H1 (cell line): ENCODE results near the gene ANKRD24. TPM values are rescaled to one million over a fixed set of nuclear protein-coding genes. Genes with fewer than 3 reads are reported as not detected.

ENCODE experiments used
- ASH2L ChIP-seq: fragments of 200-600, 300-600 bp; sonication (generic); IDR thresholded peaks from one replicate; pipeline ENCODE4 v1.7.1; 2017; ENCODE audit warnings: low read length
- ATF3 ChIP-seq: IDR thresholded peaks from 2 replicates; pipeline ENCODE4 v1.6.1; 2011; ENCODE audit warnings: low read depth, mild to moderate bottlenecking, low read length; ENCODE audit not compliant: insufficient read depth
- BACH1 ChIP-seq: IDR thresholded peaks from 2 replicates; pipeline ENCODE4 v1.6.1; 2012; ENCODE audit warnings: low read length, improper control_type of control experiment
- CHD1 ChIP-seq: IDR thresholded peaks from 2 replicates; pipeline ENCODE4 v1.6.1; 2012; ENCODE audit warnings: low read depth, low read length, improper control_type of control experiment
- CTBP2 ChIP-seq: IDR thresholded peaks from 2 replicates; pipeline ENCODE4 v1.7.0; 2011; ENCODE audit warnings: borderline replicate concordance, mild to moderate bottlenecking, moderate library complexity, mixed read lengths, low read length; ENCODE audit not compliant: insufficient read depth, insufficient read length
- FOSL1 ChIP-seq: IDR thresholded peaks from 2 replicates; pipeline ENCODE4 v1.6.1; 2011; ENCODE audit warnings: mild to moderate bottlenecking, low read depth, low read length, moderate library complexity; ENCODE audit not compliant: insufficient read depth
- GABPA ChIP-seq: IDR thresholded peaks from 2 replicates; pipeline ENCODE4 v1.6.1; 2011; ENCODE audit warnings: mild to moderate bottlenecking, low read length, moderate library complexity, borderline replicate concordance; ENCODE audit not compliant: insufficient read depth
- NANOG ChIP-seq: IDR thresholded peaks from 2 replicates; pipeline ENCODE4 v1.6.1; 2011; ENCODE audit warnings: low read length, low read depth, mild to moderate bottlenecking, inconsistent platforms; ENCODE audit not compliant: insufficient read depth, poor library complexity, severe bottlenecking
- NRF1 ChIP-seq: IDR thresholded peaks from 2 replicates; pipeline ENCODE4 v1.6.1; 2011; ENCODE audit warnings: mild to moderate bottlenecking, low read depth, low read length, improper control_type of control experiment
- RAD21 ChIP-seq, 2 experiments: IDR thresholded peaks in 1 of 2; conservative IDR thresholded peaks in 1 of 2; 2 replicates each; pipeline ENCODE4 v1.6.1; 2011; ENCODE audit warnings: low read depth in 2 of 2, low read length in 2 of 2, improper control_type of control experiment in 1 of 2, inconsistent platforms in 1 of 2, mild to moderate bottlenecking in 1 of 2, moderate library complexity in 1 of 2
- RXRA ChIP-seq: IDR thresholded peaks from 2 replicates; pipeline ENCODE4 v1.6.1; 2011; ENCODE audit warnings: low read depth, mild to moderate bottlenecking, low read length, moderate library complexity; ENCODE audit not compliant: insufficient read depth
- SAP30 ChIP-seq: fragments of 300-600 bp; sonication (generic); IDR thresholded peaks from 2 replicates; pipeline ENCODE4 v1.7.1; 2012; ENCODE audit warnings: low read length, moderate library complexity, mild to moderate bottlenecking, inconsistent platforms; ENCODE audit not compliant: insufficient read depth, insufficient replicate concordance
- SIN3A ChIP-seq, 2 experiments: IDR thresholded peaks in 1 of 2; conservative IDR thresholded peaks in 1 of 2; 2 replicates each; pipeline ENCODE4 v1.6.1; 2011 to 2012; ENCODE audit warnings: low read length in 2 of 2, improper control_type of control experiment in 1 of 2, low read depth in 1 of 2, mild to moderate bottlenecking in 1 of 2
- SIX5 ChIP-seq: IDR thresholded peaks from 2 replicates; pipeline ENCODE4 v1.6.1; 2011; ENCODE audit warnings: mild to moderate bottlenecking, low read depth, low read length
- TAF7 ChIP-seq: optimal IDR thresholded peaks from 2 replicates; pipeline ENCODE3; 2011; ENCODE audit warnings: low read depth, mild to moderate bottlenecking, inconsistent platforms, low read length, moderate library complexity, borderline replicate concordance
- TBP ChIP-seq: IDR thresholded peaks from 2 replicates; pipeline ENCODE4 v1.6.1; 2011; ENCODE audit warnings: low read depth, low read length, improper control_type of control experiment
- TCF12 ChIP-seq: IDR thresholded peaks from 2 replicates; pipeline ENCODE4 v1.6.1; 2011; ENCODE audit warnings: low read depth, mild to moderate bottlenecking, low read length
- polyA plus RNA-seq, 7 experiments: library from polyadenylated mRNA; depleted of rRNA in 3 of 7; stranded (reverse) in 5 of 7; unstranded in 2 of 7; fragments of >200 nt in 5 of 7; fragments of 200-250 nt in 2 of 7; gene quantifications; 1 replicate in 5 of 7; 2 replicates in 1 of 7; 4 replicates in 1 of 7; pipeline versions ENCODE4 v1.2.1 to v1.2.3, GENCODE V29; 2011 to 2013; ENCODE audit warnings: missing spikeins in 2 of 7, mixed read lengths in 2 of 7
- total RNA-seq: library from RNA; stranded (reverse); fragmentation: NEBNext Ultra II Directional; extraction: Animal tissue kit (Norgen Biotek cat#: 25700); gene quantifications from 2 replicates; pipeline ENCODE4 v1.2.1, GENCODE V29; 2021
- TF ChIP-seq, protein P1 (sequence below): IDR thresholded peaks from 2 replicates; pipeline ENCODE4 v1.6.1; 2012; ENCODE audit warnings: inconsistent platforms
- TF ChIP-seq, protein P2 (sequence below): IDR thresholded peaks from 2 replicates; pipeline ENCODE4 v1.6.1; 2011; ENCODE audit warnings: low read length, improper control_type of control experiment

Gene ANKRD24
- total and polyA plus RNA-seq, 2 of the 8 experiments (the other 6 are each of a cell fraction or from before 2014, with no cell fraction given): 7.6 to 14.1 TPM

DNA sequence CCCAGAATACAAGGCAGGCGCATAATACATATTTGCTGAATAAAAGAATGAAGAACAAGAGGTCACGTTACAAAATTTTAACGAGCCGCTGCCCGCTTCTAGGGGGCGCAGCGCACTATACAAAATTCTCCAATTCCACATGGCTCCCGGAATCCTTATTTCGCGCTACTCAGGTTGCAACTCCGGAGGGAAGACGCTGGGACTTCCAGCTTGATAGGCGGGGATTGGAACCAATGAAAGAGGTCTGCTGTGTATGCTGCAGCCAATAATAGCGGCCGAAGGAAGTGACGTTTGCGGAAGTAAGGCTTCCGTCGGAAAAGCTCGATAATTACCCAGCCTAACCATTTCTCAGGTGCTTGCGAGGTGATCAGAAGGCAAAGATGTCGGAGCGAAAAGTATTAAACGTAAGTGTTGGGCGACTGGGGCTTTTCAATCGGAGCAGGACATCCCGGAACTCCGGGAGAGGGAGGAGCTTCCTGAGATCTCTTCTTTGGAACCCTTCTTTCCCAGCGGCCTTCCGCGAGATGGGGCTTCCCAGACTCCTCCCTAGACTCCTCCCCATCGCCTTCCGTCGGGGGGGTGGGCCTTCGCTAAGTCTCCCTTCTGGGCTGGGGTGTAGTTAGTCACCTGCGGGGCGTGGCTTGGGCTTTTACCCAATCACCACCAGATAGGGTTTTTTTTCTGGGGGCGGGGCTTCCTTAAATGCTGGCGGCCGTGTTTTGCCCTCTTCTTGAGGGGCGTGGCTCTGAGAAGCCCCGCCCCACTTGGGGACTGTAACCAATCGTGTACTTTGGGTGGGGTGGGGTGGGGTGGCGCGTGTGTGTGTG lies 64.5 kb downstream of the ANKRD24 start, which contains the start of gene YJU2 (continued):
- TF ChIP-seq, protein P1, sequence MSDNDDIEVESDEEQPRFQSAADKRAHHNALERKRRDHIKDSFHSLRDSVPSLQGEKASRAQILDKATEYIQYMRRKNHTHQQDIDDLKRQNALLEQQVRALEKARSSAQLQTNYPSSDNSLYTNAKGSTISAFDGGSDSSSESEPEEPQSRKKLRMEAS: peak; percentile 94
- TF ChIP-seq TBP (peak; percentile 82), SAP30 (no peak), RXRA (no peak), ASH2L (peak; percentile 67), FOSL1 (no peak), SIX5 (peak; percentile 52; the same call in 1 of the 2 replicates), CHD1 (no peak), TAF7 (peak; percentile 83), TCF12 (no peak), ATF3 (no peak), NANOG (no peak), BACH1 (no peak), CTBP2 (no peak), RAD21 (IDR thresholded peaks at IDR 0.05 in 1 of 2, conservative IDR thresholded peaks at IDR 0.05 in 1 of 2; ENCODE audit: low read depth in 2 of 2, low read length in 2 of 2) (peak; percentile 12 to 42; a peak in 3 of 4 replicates), NRF1 (no peak), GABPA (peak; percentile 98), SIN3A (conservative IDR thresholded peaks at IDR 0.05 in 1 of 2, IDR thresholded peaks at IDR 0.05 in 1 of 2; ENCODE audit: low read depth in 1 of 2, low read length in 2 of 2) (no peak; a peak in 1 of 4 replicates)
- TF ChIP-seq, protein P2, sequence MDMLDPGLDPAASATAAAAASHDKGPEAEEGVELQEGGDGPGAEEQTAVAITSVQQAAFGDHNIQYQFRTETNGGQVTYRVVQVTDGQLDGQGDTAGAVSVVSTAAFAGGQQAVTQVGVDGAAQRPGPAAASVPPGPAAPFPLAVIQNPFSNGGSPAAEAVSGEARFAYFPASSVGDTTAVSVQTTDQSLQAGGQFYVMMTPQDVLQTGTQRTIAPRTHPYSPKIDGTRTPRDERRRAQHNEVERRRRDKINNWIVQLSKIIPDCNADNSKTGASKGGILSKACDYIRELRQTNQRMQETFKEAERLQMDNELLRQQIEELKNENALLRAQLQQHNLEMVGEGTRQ: no peak
